Natural killer cell (primary cell): ENCODE measurements around the gene SEC14L1. TPM values are rescaled to one million over a fixed set of nuclear protein-coding genes. Genes with fewer than 3 reads are reported as not detected.
"Not testable (repeated sequence)": the region's sequence is repeated elsewhere in the genome, so short reads cannot be mapped to it uniquely, and the experiment has no call there.

Experiments
- ATAC-seq, 3 donors: fragments of 150-1000 bp in 2 of 3; fragments of 200-7000 bp in 1 of 3; cut with Tn5 transposase; 1 replicate in 1 of 3; 2 replicates in 2 of 3; pipeline ENCODE4 v1.10.0; 2021; ENCODE audit warnings: mild to moderate bottlenecking in 2 of 3, moderate library complexity in 2 of 3
- DNase-seq, 2 donors: peaks; one replicate each; pipeline versions ENCODE4 v3.0.0 to v3.0.0-alpha.2; 2013 to 2021; ENCODE audit warnings: mixed read lengths in 1 of 2
- H3K27ac ChIP-seq: one replicate; pipeline ENCODE4 v1.5.1; 2013; ENCODE audit warnings: mild to moderate bottlenecking, low read length
- H3K27me3 ChIP-seq: one replicate; pipeline ENCODE4 v1.6.1; 2013; ENCODE audit warnings: low read length; ENCODE audit not compliant: control insufficient read depth, insufficient read depth
- H3K36me3 ChIP-seq: one replicate; pipeline ENCODE4 v1.6.1; 2013; ENCODE audit warnings: low read length; ENCODE audit not compliant: control insufficient read depth, insufficient read depth
- H3K4me1 ChIP-seq: one replicate; pipeline ENCODE4 v1.6.1; 2013; ENCODE audit warnings: low read length; ENCODE audit not compliant: control insufficient read depth, insufficient read depth
- H3K4me3 ChIP-seq: one replicate; pipeline ENCODE4 v1.5.1; 2013; ENCODE audit warnings: low read length
- H3K9me3 ChIP-seq: one replicate; pipeline ENCODE4 v1.6.1; 2013; ENCODE audit warnings: low read length; ENCODE audit not compliant: control insufficient read depth, insufficient read depth
- H3K27ac Mint-ChIP-seq, 2 donors: one replicate each; pipeline ENCODE4 v1.8.0; 2022; ENCODE audit warnings: mild to moderate bottlenecking in 2 of 2, mixed read lengths in 2 of 2, moderate library complexity in 1 of 2
- H3K27me3 Mint-ChIP-seq, 2 donors: one replicate each; pipeline ENCODE4 v1.8.0; 2022; ENCODE audit warnings: low read depth in 2 of 2, mixed read lengths in 2 of 2
- H3K36me3 Mint-ChIP-seq: one replicate; pipeline ENCODE4 v1.8.0; 2022; ENCODE audit warnings: mixed read lengths
- H3K4me1 Mint-ChIP-seq, 2 donors: one replicate each; pipeline ENCODE4 v1.8.0; 2022; ENCODE audit warnings: mixed read lengths in 2 of 2
- H3K4me3 Mint-ChIP-seq: one replicate; pipeline ENCODE4 v1.8.0; 2022; ENCODE audit warnings: mild to moderate bottlenecking, moderate library complexity, mixed read lengths
- H3K9me3 Mint-ChIP-seq, 2 donors: one replicate each; pipeline ENCODE4 v1.8.0; 2022; ENCODE audit warnings: mixed read lengths in 2 of 2
- WGBS: methylation state at CpG from one replicate; pipeline ENCODE4 v1.1.7; 2013; ENCODE audit warnings: missing lambda C conversion rate; ENCODE audit not compliant: insufficient coverage; 5-methylcytosine and 5-hydroxymethylcytosine counted together
- intact Hi-C: fragments of 100-400 bp; cut with micrococcal nuclease; formaldehyde crosslinking; loops from one replicate; pipeline ENCODE4 v1.14.2; 2022
- total RNA-seq, 4 donors: library from RNA; stranded (reverse); fragments of 120-200 nt in 1 of 4; gene quantifications; one replicate each; pipeline versions ENCODE4 v1.2.3 to v1.2.4, GENCODE V29; 2013 to 2022
- TF ChIP-seq, protein P1 (sequence below): fragments of 200-600 bp; IDR thresholded peaks from one replicate; pipeline ENCODE4 v1.8.0; 2022; ENCODE audit warnings: antibody characterized with exemption

Gene SEC14L1
- total RNA-seq, 3 donors from 2014 or later (not counting 1 experiment from before 2014, with no cell fraction given): 129 to 160 (median 129) TPM

DNA sequence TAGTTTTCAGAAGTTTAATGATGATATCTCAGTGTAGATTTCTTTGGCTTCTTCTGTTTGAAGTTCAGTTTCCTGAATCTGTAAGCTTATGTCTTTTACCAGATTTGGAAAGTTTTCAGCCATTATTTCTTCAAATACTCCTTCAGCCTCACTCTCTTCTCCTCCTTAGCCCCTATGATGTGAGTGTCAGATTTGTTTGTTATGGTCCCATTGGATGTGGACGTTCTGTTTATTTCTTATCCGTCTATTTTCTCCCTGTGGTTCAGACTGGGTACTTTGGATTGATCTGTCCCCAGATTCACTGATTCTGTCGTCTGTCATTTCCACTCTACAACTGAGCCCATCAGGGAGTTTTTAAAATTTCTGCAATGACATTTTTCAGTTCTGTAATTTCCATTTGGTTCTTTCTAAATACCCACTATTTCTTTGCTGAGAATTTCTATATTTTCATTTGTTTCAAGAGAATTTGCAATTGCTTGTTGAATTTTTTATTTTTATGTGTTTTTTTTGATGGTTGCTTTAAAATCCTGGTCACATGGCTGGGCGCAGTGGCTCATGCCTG, 110.9 kb downstream of the SEC14L1 start:
- Mint-ChIP-seq H3K4me3 (no peak overlapping the region), H3K27me3 (peaks cover 14 to 16% of the 10 kb centered on the region in 2 donors), H3K4me1 (peaks cover 0 to 5% of the 10 kb centered on the region in 2 donors), H3K9me3 (no peaks in the 10 kb centered on the region), H3K27ac (no peak overlapping the region), H3K36me3 (no peaks in the 10 kb centered on the region)
- Histone ChIP-seq H3K9me3 (no peaks in the 10 kb centered on the region), H3K27ac (no peak overlapping the region), H3K27me3 (no peaks in the 10 kb centered on the region), H3K36me3 (no peaks in the 10 kb centered on the region), H3K4me1 (peaks cover 7% of the 10 kb centered on the region), H3K4me3 (no peak overlapping the region)
- DNase-seq: no peak
- ATAC-seq: no peak
- WGBS: 91% methylated on average over 4 of the region's 4 CpGs
- intact Hi-C loops: no loop called here
- TF ChIP-seq, protein P1, sequence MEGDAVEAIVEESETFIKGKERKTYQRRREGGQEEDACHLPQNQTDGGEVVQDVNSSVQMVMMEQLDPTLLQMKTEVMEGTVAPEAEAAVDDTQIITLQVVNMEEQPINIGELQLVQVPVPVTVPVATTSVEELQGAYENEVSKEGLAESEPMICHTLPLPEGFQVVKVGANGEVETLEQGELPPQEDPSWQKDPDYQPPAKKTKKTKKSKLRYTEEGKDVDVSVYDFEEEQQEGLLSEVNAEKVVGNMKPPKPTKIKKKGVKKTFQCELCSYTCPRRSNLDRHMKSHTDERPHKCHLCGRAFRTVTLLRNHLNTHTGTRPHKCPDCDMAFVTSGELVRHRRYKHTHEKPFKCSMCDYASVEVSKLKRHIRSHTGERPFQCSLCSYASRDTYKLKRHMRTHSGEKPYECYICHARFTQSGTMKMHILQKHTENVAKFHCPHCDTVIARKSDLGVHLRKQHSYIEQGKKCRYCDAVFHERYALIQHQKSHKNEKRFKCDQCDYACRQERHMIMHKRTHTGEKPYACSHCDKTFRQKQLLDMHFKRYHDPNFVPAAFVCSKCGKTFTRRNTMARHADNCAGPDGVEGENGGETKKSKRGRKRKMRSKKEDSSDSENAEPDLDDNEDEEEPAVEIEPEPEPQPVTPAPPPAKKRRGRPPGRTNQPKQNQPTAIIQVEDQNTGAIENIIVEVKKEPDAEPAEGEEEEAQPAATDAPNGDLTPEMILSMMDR: no peak

DNA sequence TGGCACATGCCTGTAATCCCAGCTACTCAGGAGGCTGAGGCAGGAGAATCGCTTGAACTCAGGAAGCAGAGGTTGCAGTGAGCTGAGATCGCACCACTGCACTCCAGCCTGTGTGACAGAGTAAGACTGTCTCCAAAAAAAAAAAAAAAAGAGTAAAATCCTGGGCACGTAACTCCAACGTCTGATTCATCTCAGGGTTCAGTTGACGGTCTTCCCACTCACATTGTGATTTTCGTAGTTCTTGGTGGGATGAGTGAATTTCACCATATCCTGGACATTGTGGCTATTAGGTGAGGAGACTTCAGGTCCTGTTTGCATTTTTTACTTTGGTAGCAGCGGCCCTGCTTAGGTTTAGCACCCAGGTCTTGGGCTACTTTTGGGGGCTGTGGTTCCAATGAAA, 111.5 kb downstream of the SEC14L1 start:
- DNase-seq, H3K36me3 ChIP-seq, ATAC-seq, H3K27me3 ChIP-seq, H3K4me3 ChIP-seq, H3K9me3 Mint-ChIP-seq, H3K4me1 Mint-ChIP-seq, intact Hi-C loops, H3K27ac Mint-ChIP-seq, H3K36me3 Mint-ChIP-seq, H3K4me3 Mint-ChIP-seq, H3K4me1 ChIP-seq, H3K9me3 ChIP-seq, H3K27ac ChIP-seq: not testable (repeated sequence)
- H3K27me3 Mint-ChIP-seq: peaks cover 14 to 16% of the 10 kb centered on the region in 2 donors
- 61% methylated on average over 7 of the region's 7 CpGs for WGBS

DNA sequence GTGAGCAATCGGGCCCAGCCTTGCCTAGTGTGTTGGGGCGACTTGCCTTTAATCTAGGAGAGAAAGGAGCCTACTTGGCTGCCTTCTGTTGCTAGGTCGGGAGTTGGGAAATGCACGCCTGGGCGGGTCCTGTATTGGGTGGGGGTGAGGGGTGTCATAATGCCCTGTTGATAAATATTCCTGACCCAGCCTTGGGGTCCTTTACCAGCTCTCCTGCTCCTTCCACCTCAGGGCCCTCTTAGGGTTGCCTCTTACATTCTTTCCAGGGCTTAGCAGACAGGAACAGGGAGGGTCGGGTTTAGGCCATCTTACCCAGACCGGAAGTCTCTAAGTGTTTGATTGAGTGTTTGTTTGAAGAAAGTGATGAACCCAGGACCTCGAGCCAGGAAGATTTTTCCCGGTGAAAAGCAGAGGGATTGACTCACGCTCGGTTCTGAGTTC, 112.9 kb downstream of the SEC14L1 start:
- Mint-ChIP-seq H3K4me3 (no peak overlapping the region), H3K4me1 (peaks cover 0 to 5% of the 10 kb centered on the region in 2 donors), H3K36me3 (no peaks in the 10 kb centered on the region), H3K27me3 (peaks cover 11% of the 10 kb centered on the region in 2 donors), H3K9me3 (no peaks in the 10 kb centered on the region), H3K27ac (no peak overlapping the region)
- ATAC-seq (no peak), DNase-seq (no peak)
- Histone ChIP-seq H3K4me1 (no peaks in the 10 kb centered on the region), H3K9me3 (no peaks in the 10 kb centered on the region), H3K4me3 (no peak overlapping the region), H3K36me3 (no peaks in the 10 kb centered on the region), H3K27me3 (no peaks in the 10 kb centered on the region), H3K27ac (no peak overlapping the region)
- WGBS: 70% methylated on average over 11 of the region's 11 CpGs
- TF ChIP-seq, protein P1: no peak
- intact Hi-C loops: no loop called here

DNA sequence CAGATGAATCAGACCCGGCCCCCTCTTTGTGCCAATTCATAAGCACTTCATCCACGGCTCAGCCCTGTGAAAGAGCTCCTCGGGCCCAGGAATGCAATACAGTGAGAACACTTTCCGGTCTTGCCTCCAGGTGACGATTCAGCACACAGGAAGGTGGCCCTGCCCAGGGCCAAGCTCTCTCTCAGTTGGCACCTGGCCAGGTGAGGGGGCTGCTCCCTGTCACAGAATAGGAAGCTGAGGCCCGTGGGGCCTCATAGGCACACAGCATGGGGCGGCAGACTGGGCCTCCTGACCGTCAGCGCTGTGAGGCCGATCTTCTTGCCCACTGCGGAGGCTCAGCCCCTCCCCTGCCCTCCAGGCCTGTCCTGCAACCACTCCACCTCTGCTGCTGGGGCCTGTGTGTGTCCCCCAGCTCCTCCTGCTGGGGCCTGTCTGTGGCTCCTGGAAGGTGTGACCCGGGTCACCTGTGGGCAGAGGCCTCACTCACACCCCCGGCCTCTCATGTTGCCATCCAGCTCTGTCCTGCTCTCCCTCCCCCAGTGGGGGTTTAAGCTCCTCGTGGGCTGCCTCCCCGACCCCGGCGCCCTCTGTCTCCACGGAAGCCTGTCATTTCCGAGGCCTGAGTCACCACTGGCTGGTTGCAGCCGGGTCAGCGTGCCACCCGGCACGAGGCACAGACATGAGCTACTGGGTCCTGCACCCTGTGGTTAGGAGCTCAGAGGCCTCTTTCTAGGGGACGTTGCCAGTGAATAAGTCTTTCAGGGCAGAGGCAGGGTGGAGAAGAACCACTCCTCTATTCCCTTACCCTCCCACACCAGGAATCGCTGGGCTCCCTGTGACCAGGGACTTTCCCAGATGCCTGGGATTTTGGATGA, 114.4 kb downstream of the SEC14L1 start:
- Histone ChIP-seq H3K9me3 (no peaks in the 10 kb centered on the region), H3K27ac (no peak overlapping the region), H3K36me3 (no peaks in the 10 kb centered on the region), H3K27me3 (no peaks in the 10 kb centered on the region), H3K4me3 (no peak overlapping the region), H3K4me1 (no peaks in the 10 kb centered on the region)
- Mint-ChIP-seq H3K4me1 (no peaks in the 10 kb centered on the region), H3K4me3 (no peak overlapping the region), H3K9me3 (no peaks in the 10 kb centered on the region), H3K27me3 (peaks cover 0 to 3% of the 10 kb centered on the region in 2 donors), H3K27ac (no peak overlapping the region), H3K36me3 (no peaks in the 10 kb centered on the region)
- ATAC-seq (no peak), DNase-seq (no peak)
- 78% methylated on average over 24 of the region's 25 CpGs for WGBS
- TF ChIP-seq, protein P1: no peak
- intact Hi-C loops: no loop called here

DNA sequence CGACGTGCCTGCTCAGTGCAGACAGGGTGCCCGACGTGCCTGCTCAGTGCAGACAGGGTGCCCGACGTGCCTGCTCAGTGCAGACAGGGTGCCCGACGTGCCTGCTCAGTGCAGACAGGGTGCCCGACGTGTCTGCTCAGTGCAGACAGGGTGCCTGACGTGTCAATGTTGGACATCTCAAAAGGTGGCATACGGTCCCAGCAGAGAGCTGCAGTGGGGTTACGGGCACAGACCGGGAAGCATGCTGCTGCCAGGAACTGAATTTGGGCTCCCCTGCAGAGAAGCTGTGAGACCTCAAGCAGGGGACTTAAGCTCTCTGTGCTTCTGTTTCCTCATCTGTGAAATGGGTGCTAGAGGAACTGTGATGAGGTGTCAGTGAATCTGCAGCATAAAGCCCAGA, 115.2 kb downstream of the SEC14L1 start:
- H3K4me1 ChIP-seq, H3K4me3 Mint-ChIP-seq, H3K9me3 ChIP-seq, H3K4me1 Mint-ChIP-seq, H3K36me3 Mint-ChIP-seq, H3K27ac ChIP-seq, H3K27ac Mint-ChIP-seq, H3K4me3 ChIP-seq, ATAC-seq, DNase-seq, intact Hi-C loops, H3K9me3 Mint-ChIP-seq, H3K27me3 ChIP-seq, H3K27me3 Mint-ChIP-seq, H3K36me3 ChIP-seq: not testable (repeated sequence)
- 92% methylated on average over 10 of the region's 14 CpGs for WGBS
